GM12801 (cell line): ENCODE measurements around the gene BAG3.

Experiments used
- CTCF ChIP-seq: IDR thresholded peaks from one replicate; pipeline ENCODE4 v1.5.1; 2011; ENCODE audit warnings: control low read depth; ENCODE audit not compliant: insufficient read length; ENCODE audit errors: extremely low read depth

The BAG3 gene

GRCh38 chr10:119642556-119643111, 8.5 kb upstream of the BAG3 start:
- TF ChIP-seq CTCF = no peak

- TF ChIP-seq CTCF = no peak
Observed at GRCh38 chr10:119643306-119644204, 7.6 kb upstream of the BAG3 start.

- no peak for TF ChIP-seq CTCF
Observed at GRCh38 chr10:119644205-119644814, 6.9 kb upstream of the BAG3 start.

GRCh38 chr10:119644994-119645393, 6.2 kb upstream of the BAG3 start:
- no peak for TF ChIP-seq CTCF

GRCh38 chr10:119650062-119650461, 1.1 kb upstream of the BAG3 start:
- no peak for TF ChIP-seq CTCF

GRCh38 chr10:119651514-119652360, 557 bp downstream of the BAG3 start:
- TF ChIP-seq CTCF = no peak

GRCh38 chr10:119652361-119652730, 1.2 kb downstream of the BAG3 start:
- no peak for TF ChIP-seq CTCF
